ENCODE results near the gene MYO15A. TPM values are rescaled to one million over a fixed set of nuclear protein-coding genes. Genes with fewer than 3 reads are reported as not detected.

The MYO15A gene
- total RNA-seq, 1 experiment from 2014 or later, result 0.38 TPM

DNA sequence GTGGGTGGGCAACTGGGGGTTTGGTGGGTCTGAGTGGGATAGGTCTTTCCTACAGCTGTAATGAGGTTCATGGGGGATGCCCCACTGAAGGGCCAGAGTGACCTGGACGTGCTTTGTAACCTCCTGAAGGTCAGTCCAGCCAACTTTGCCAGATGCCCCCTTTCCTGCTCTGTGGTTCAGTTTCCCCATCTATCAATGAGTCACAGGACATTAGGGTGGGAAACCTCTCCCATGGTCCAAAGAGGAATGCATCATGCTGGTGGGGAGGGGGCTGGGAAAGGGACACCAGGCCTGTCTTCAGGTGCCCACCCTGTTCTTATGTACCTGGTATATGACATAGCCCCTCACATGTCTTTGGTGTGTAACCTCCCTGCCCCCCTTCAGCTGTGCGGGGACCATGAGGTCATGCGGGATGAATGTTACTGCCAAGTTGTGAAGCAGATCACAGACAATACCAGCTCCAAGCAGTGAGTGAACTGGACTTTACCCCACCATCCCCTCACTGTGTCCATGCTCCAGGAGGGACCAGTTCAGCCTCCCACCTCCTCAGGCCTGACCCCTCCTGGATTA is 51.1 kb downstream of the MYO15A start:
- H3K4me1 Mint-ChIP-seq (ENCODE audit: low read depth, unreplicated experiment), result no peaks in the 10 kb centered on the region
- no peaks in the 10 kb centered on the region for H3K9me3 Mint-ChIP-seq (ENCODE audit: low read depth, unreplicated experiment)
- no peak overlapping the region for H3K27ac Mint-ChIP-seq (ENCODE audit: unreplicated experiment)
- no peak for DNase-seq
- intact Hi-C loops (cut with micrococcal nuclease; ENCODE audit: unreplicated experiment), result no loop called here
- H3K36me3 Mint-ChIP-seq (ENCODE audit: insufficient read depth, unreplicated experiment), result peaks cover 10% of the 10 kb centered on the region
- peaks cover 13% of the 10 kb centered on the region for H3K27me3 Mint-ChIP-seq (ENCODE audit: unreplicated experiment)
- peak overlapping the region; percentile 43 for H3K4me3 Mint-ChIP-seq (ENCODE audit: low read depth, unreplicated experiment)
- TF ChIP-seq, protein P1, sequence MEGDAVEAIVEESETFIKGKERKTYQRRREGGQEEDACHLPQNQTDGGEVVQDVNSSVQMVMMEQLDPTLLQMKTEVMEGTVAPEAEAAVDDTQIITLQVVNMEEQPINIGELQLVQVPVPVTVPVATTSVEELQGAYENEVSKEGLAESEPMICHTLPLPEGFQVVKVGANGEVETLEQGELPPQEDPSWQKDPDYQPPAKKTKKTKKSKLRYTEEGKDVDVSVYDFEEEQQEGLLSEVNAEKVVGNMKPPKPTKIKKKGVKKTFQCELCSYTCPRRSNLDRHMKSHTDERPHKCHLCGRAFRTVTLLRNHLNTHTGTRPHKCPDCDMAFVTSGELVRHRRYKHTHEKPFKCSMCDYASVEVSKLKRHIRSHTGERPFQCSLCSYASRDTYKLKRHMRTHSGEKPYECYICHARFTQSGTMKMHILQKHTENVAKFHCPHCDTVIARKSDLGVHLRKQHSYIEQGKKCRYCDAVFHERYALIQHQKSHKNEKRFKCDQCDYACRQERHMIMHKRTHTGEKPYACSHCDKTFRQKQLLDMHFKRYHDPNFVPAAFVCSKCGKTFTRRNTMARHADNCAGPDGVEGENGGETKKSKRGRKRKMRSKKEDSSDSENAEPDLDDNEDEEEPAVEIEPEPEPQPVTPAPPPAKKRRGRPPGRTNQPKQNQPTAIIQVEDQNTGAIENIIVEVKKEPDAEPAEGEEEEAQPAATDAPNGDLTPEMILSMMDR (IDR thresholded peaks at IDR 0.05; ENCODE audit: unreplicated experiment), result no peak
- no TSS peak for BruUV-seq (replicated peaks)
- CTCF ChIA-PET, result no interaction called here

DNA sequence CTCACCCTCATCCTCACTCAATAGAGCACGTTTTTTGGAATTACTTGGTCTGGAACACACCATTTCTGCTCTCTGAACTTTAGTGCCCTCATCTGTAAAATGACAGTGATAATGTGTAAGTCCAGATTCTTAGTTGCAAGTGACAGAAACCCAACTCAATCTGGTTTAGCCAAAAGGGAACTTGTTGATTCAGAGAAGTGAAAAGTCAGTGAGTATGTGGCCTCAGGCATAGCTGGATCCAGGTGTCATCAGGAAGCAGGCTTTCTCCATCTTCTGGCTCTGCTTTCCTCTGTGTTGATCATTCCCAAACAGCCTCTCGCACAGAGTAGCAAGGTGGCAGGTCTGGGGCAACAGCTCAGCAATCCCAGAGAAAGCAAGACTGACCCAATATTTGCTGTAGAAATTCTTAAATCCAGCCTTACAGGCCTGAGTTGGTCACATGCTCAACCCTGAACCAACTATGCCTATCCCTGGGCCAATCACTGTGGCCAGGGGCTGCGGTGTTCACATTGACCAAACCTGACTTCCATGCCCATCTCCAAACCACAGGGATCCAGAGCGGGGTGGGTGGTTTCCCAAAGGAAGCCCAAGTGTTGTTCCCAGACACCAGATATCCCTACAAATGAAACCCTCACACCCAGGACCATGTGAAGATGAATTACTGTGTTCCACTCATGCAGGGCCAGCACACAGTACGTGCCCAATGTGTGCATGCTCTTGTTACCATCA is 51.7 kb downstream of the MYO15A start:
- Mint-ChIP-seq H3K4me1 (ENCODE audit: low read depth, unreplicated experiment) (no peaks in the 10 kb centered on the region), H3K27me3 (ENCODE audit: unreplicated experiment) (peaks cover 13% of the 10 kb centered on the region), H3K27ac (ENCODE audit: unreplicated experiment) (no peak overlapping the region), H3K4me3 (ENCODE audit: low read depth, unreplicated experiment) (no peak overlapping the region), H3K36me3 (ENCODE audit: insufficient read depth, unreplicated experiment) (peaks cover 10% of the 10 kb centered on the region), H3K9me3 (ENCODE audit: low read depth, unreplicated experiment) (no peaks in the 10 kb centered on the region)
- TF ChIP-seq, protein P1 (IDR thresholded peaks at IDR 0.05; ENCODE audit: unreplicated experiment), result no peak
- no peak for DNase-seq
- intact Hi-C loops (cut with micrococcal nuclease; ENCODE audit: unreplicated experiment), result no loop called here
- BruUV-seq (replicated peaks), result no TSS peak
- CTCF ChIA-PET, result no interaction called here

DNA sequence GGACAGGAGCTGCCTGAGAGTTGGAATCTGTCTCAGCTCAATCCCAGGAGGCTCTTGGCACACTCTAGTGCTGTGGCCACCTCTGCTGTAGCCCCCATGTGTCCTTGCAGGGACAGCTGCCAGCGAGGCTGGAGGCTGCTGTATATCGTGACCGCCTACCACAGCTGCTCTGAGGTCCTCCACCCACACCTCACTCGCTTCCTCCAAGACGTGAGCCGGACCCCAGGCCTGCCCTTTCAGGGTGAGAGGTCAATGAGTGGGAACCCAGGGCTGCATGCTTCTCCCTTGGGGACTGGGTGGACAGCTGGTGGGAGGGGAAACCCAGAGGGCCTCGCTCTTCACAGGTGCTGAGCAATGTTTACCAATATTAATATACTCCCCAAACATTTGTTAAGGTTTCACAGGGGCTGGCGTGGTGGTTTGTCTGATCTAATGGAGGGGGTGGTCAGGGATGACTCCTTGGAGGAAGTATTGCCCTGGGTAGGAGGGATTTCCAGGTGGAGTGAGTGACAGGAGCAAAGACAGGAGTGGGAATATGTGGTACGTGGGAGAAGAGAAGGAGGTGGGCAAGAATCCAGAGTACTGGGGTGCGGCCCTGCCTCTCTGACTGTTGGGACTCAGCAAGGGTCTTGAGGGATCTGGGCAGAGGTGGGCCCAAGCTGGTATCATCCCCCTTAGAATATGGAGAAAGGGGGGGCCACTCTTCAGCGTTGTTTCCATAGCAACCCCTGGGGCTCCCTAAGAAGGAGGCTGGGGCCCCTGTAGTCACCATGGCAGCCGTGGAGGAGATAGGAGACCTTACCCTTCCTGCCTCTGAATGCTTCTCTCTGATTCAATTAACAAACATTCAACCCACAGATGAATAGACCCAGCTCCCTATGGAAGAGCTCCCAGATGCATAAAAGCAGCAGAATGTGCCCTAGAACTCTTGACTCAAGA is 52.9 kb downstream of the MYO15A start:
- Mint-ChIP-seq H3K27me3 (ENCODE audit: unreplicated experiment) (peaks cover 13% of the 10 kb centered on the region), H3K4me3 (ENCODE audit: low read depth, unreplicated experiment) (no peak overlapping the region), H3K9me3 (ENCODE audit: low read depth, unreplicated experiment) (no peaks in the 10 kb centered on the region), H3K4me1 (ENCODE audit: low read depth, unreplicated experiment) (no peaks in the 10 kb centered on the region), H3K36me3 (ENCODE audit: insufficient read depth, unreplicated experiment) (peaks cover 10% of the 10 kb centered on the region), H3K27ac (ENCODE audit: unreplicated experiment) (no peak overlapping the region)
- intact Hi-C loops (cut with micrococcal nuclease; ENCODE audit: unreplicated experiment), result no loop called here
- TF ChIP-seq, protein P1 (IDR thresholded peaks at IDR 0.05; ENCODE audit: unreplicated experiment), result no peak
- CTCF ChIA-PET, result no interaction called here
- no TSS peak for BruUV-seq (replicated peaks)
- DNase-seq, result no peak

DNA sequence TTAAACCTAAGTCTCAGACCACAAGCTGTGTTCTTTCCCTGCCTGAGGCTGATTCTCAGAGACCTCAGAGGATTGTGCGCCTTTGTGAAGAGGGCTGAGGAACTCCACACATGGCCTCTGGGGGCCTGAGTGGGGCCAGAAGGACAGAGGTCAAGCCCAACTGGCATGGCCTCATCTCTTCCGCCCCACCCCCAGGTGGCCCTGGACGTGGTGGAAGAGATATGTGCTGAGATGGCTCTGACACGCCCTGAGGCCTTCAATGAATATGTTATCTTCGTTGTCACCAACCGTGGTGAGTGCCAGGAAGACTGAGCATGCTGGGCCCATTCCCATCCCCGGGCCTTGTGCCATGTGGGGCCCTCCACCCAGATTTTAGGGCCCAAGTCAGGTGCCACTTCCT is 55.0 kb downstream of the MYO15A start:
- CTCF ChIA-PET, result no interaction called here
- DNase-seq, result no peak
- TF ChIP-seq, protein P1 (IDR thresholded peaks at IDR 0.05; ENCODE audit: unreplicated experiment), result no peak
- peaks cover 13% of the 10 kb centered on the region for H3K27me3 Mint-ChIP-seq (ENCODE audit: unreplicated experiment)
- intact Hi-C loops (cut with micrococcal nuclease; ENCODE audit: unreplicated experiment), result no loop called here
- H3K4me3 Mint-ChIP-seq (ENCODE audit: low read depth, unreplicated experiment), result no peak overlapping the region
- H3K36me3 Mint-ChIP-seq (ENCODE audit: insufficient read depth, unreplicated experiment), result peaks cover under 1% of the 10 kb centered on the region
- no TSS peak for BruUV-seq (replicated peaks)
- no peak overlapping the region for H3K27ac Mint-ChIP-seq (ENCODE audit: unreplicated experiment)
- H3K9me3 Mint-ChIP-seq (ENCODE audit: low read depth, unreplicated experiment), result no peaks in the 10 kb centered on the region
- no peaks in the 10 kb centered on the region for H3K4me1 Mint-ChIP-seq (ENCODE audit: low read depth, unreplicated experiment)
